Body of pancreas (tissue), 4 donors: ENCODE measurements around the gene LBR. TPM values are rescaled to one million over a fixed set of nuclear protein-coding genes. Genes with fewer than 3 reads are reported as not detected.
A peak's percentile ranks its signal among the peaks of the same experiment; 100 is the strongest.

Source experiments
- ATAC-seq: fragments of 150-250 bp; one replicate; pipeline ENCODE4 v1.9.1; 2016
- DNase-seq, 4 donors: peaks; one replicate each; pipeline ENCODE4 v3.0.0-alpha.2; 2019
- H3K27ac ChIP-seq, 4 donors: fragments of 200-600 bp; sonication (generic); 1 replicate in 3 of 4; 2 replicates in 1 of 4; pipeline versions ENCODE4 v1.5.1 to v1.6.1; 2016 to 2019; ENCODE audit warnings: mild to moderate bottlenecking in 1 of 4, mixed read lengths in 1 of 4, moderate library complexity in 1 of 4
- H3K27me3 ChIP-seq, 2 donors: fragments of 200-600 bp; sonication (generic); one replicate each; pipeline ENCODE4 v1.6.0; 2016; ENCODE audit warnings: mild to moderate bottlenecking in 1 of 2
- H3K36me3 ChIP-seq, 2 donors: fragments of 200-600 bp; sonication (generic); replicated peaks in 1 of 2; 2 replicates each; pipeline ENCODE4 v1.5.1; 2016; ENCODE audit warnings: low read depth in 2 of 2; ENCODE audit not compliant: insufficient read depth in 1 of 2
- H3K4me1 ChIP-seq: fragments of 200-600 bp; sonication (generic); one replicate; pipeline ENCODE4 v1.6.0; 2016
- H3K4me3 ChIP-seq, 2 donors: fragments of 200-600 bp; sonication (generic); 1 replicate in 1 of 2; 2 replicates in 1 of 2; pipeline ENCODE4 v1.5.1; 2016 to 2019
- H3K9me3 ChIP-seq, 3 donors: fragments of 200-600 bp; sonication (generic); 1 replicate in 2 of 3; 2 replicates in 1 of 3; pipeline ENCODE4 v1.5.1; 2016
- CTCF ChIP-seq, 7 experiments: fragments of 450-650 bp in 4 of 7; fragments of 200-600 bp in 3 of 7; sonication (generic) in 3 of 7; IDR thresholded peaks; one replicate each; pipeline ENCODE4 v1.5.1; 2016 to 2019; ENCODE audit warnings: antibody characterized with exemption in 7 of 7
- POLR2A ChIP-seq, 3 donors: fragments of 450-650 bp; IDR thresholded peaks; one replicate each; pipeline ENCODE4 v1.6.1; 2016; ENCODE audit warnings: antibody characterized with exemption in 3 of 3, mild to moderate bottlenecking in 2 of 3
- WGBS, 2 donors: methylation state at CpG; one replicate each; pipeline ENCODE4 v1.1.5; 2017; 5-methylcytosine and 5-hydroxymethylcytosine counted together
- intact Hi-C: fragments of 100-400 bp; cut with DNase I; formaldehyde crosslinking; loops from one replicate; pipeline ENCODE4 v1.15.1; 2023
- total RNA-seq, 2 donors: library from RNA; depleted of rRNA; stranded (reverse); fragments of >200 nt; gene quantifications; one replicate each; pipeline ENCODE4 v1.1.0, GENCODE V29; 2016

Gene LBR
- total RNA-seq, 2 donors from 2014 or later, result 15.2 to 26.5 TPM

GRCh38 chr1:225451340-225451739 lies 23.5 kb upstream of the LBR start:
- intact Hi-C loops, result no loop called here
- peak in 1 of 4 donors; percentile 2 for DNase-seq
- H3K9me3 ChIP-seq, result no peaks in the 10 kb centered on the region
- no peak overlapping the region for H3K4me3 ChIP-seq
- peaks cover 16% of the 10 kb centered on the region for H3K4me1 ChIP-seq
- 82 to 96% methylated on average over 6 of the region's 6 CpGs for WGBS, 2 donors
- no peak for ATAC-seq
- H3K27ac ChIP-seq, result no peak overlapping the region
- no peaks in the 10 kb centered on the region for H3K27me3 ChIP-seq
- H3K36me3 ChIP-seq, result no peaks in the 10 kb centered on the region
- TF ChIP-seq POLR2A (IDR thresholded peaks at IDR 0.05), result no peak

- peak in 2 of 4 donors; percentile 34 to 50 for DNase-seq
- 54 to 55% methylated on average over 12 of the region's 12 CpGs for WGBS, 2 donors
- Histone ChIP-seq H3K27me3 (no peaks in the 10 kb centered on the region), H3K9me3 (no peaks in the 10 kb centered on the region), H3K4me1 (peaks cover 23% of the 10 kb centered on the region), H3K27ac (peak overlapping the region in 1 of 4 donors; percentile 23), H3K36me3 (no peaks in the 10 kb centered on the region), H3K4me3 (no peak overlapping the region)
- ATAC-seq, result no peak
- TF ChIP-seq CTCF (IDR thresholded peaks at IDR 0.05) (no peak), POLR2A (IDR thresholded peaks at IDR 0.05) (no peak)
- intact Hi-C loops, result no loop called here
Observed at GRCh38 chr1:225450491-225451191, 22.8 kb upstream of the LBR start.

GRCh38 chr1:225449774-225450173 lies 21.9 kb upstream of the LBR start:
- H3K4me1 ChIP-seq, result peaks cover 26% of the 10 kb centered on the region
- intact Hi-C loops, result loop anchor here (10.0 kb wide), 1 partner anchor 135 kb away; no protein-coding TSS in a partner anchor
- no peak overlapping the region for H3K27ac ChIP-seq
- WGBS, 2 donors, result 90 to 91% methylated on average over 5 of the region's 5 CpGs
- TF ChIP-seq POLR2A (IDR thresholded peaks at IDR 0.05), result no peak
- TF ChIP-seq CTCF (IDR thresholded peaks at IDR 0.05), result no peak
- no peak for DNase-seq
- no peaks in the 10 kb centered on the region for H3K9me3 ChIP-seq
- no peaks in the 10 kb centered on the region for H3K36me3 ChIP-seq
- no peak overlapping the region for H3K4me3 ChIP-seq
- no peak for ATAC-seq
- H3K27me3 ChIP-seq, result no peaks in the 10 kb centered on the region

GRCh38 chr1:225449261-225449660 lies 21.4 kb upstream of the LBR start:
- Histone ChIP-seq H3K4me3 (no peak overlapping the region), H3K9me3 (no peaks in the 10 kb centered on the region), H3K4me1 (peaks cover 26% of the 10 kb centered on the region), H3K27ac (no peak overlapping the region), H3K27me3 (no peaks in the 10 kb centered on the region), H3K36me3 (no peaks in the 10 kb centered on the region)
- 62 to 87% methylated on average over 9 of the region's 9 CpGs for WGBS, 2 donors
- DNase-seq (no peak), ATAC-seq (no peak)
- intact Hi-C loops, result loop anchor here (10.0 kb wide), 1 partner anchor 134 kb away; no protein-coding TSS in a partner anchor
- no peak for TF ChIP-seq CTCF (IDR thresholded peaks at IDR 0.05)
- TF ChIP-seq POLR2A (IDR thresholded peaks at IDR 0.05), result no peak

DNA sequence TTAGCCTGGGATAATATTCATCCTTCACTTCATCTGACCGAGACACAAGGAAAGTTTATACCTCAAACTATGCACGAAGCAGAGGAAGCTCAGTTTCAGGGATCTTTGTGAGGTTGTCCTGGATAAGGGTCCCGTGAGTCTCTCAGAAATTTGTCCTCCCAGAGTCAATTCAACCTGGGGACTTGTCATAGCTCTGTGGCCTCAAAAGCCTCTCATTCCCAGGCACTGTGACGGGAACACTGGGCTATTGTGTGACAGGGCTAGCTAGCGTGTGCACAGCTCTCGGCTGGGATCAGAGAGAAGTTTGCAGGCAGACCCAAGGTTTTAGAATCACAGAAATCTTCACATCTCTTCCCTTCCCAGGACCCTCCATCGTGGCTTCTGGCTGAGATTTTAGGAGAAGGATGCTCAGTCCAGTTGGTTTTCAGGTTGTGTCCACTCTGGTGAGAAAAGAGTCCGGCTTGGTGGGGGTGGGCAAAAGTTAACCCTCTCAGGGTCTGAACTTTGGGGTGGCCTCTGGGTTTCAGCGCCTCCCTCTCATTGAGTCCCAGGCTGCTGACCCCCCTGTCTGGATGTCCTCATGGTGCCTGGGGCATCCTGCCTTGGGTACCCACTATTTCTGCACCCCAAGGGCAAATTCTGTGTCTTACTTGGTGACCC lies 20.4 kb upstream of the LBR start:
- H3K4me1 ChIP-seq, result peaks cover 28% of the 10 kb centered on the region

More for the DNA sequence above, 20.4 kb upstream of the LBR start:
- Histone ChIP-seq H3K27me3 (no peaks in the 10 kb centered on the region), H3K4me3 (no peak overlapping the region), H3K36me3 (no peaks in the 10 kb centered on the region), H3K27ac (no peak overlapping the region), H3K9me3 (no peaks in the 10 kb centered on the region)
- no peak for DNase-seq
- ATAC-seq, result no peak
- intact Hi-C loops, result loop anchor here (10.0 kb wide), 1 partner anchor 133 kb away; no protein-coding TSS in a partner anchor
- TF ChIP-seq POLR2A (IDR thresholded peaks at IDR 0.05), result no peak
- TF ChIP-seq CTCF (IDR thresholded peaks at IDR 0.05), result no peak
- 58 to 72% methylated on average over 5 to 9 of the region's 9 CpGs for WGBS, 2 donors
